ENCODE measurements around the gene MYL6B.

MYL6B gene

GRCh38 chr12:56188131-56188777, 35.9 kb downstream of the MYL6B start:
- H3K4me1 ChIP-seq (ENCODE audit: low read depth, poor library complexity, severe bottlenecking) = peaks cover 48% of the 10 kb centered on the region
- peak overlapping the region; percentile 41; the same call in 1 of the 2 replicates for H2AFZ ChIP-seq (ENCODE audit: low read depth)
- peak overlapping the region; percentile 51 for H3K9ac ChIP-seq
- no peaks in the 10 kb centered on the region for H4K20me1 ChIP-seq (ENCODE audit: insufficient read depth)
- no peaks in the 10 kb centered on the region for H3K27me3 ChIP-seq (ENCODE audit: insufficient read depth, low read depth)
- H3K27ac ChIP-seq = peak overlapping the region; percentile 12; the same call in 1 of the 2 replicates
- H3K79me2 ChIP-seq (ENCODE audit: insufficient read depth, low read depth) = peaks cover 34% of the 10 kb centered on the region
- H3K4me2 ChIP-seq = peak overlapping the region; percentile 79
- TF ChIP-seq CTCF (conservative IDR thresholded peaks at IDR 0.05; ENCODE audit: low read depth, low read length) = no peak
- H3K36me3 ChIP-seq (ENCODE audit: insufficient read depth) = peaks cover 12% of the 10 kb centered on the region; the same call in 1 of the 2 replicates
- H3K4me3 ChIP-seq (IDR thresholded peaks at IDR 0.05; ENCODE audit: insufficient read depth, low read depth, low read length) = peak overlapping the region; percentile 86

GRCh38 chr12:56188778-56189098, 36.4 kb downstream of the MYL6B start:
- Histone ChIP-seq H4K20me1 (ENCODE audit: insufficient read depth) (no peaks in the 10 kb centered on the region), H3K9ac (peak overlapping the region; percentile 51), H3K4me2 (peak overlapping the region; percentile 79), H3K36me3 (ENCODE audit: insufficient read depth) (peaks cover 9% of the 10 kb centered on the region; the same call in 1 of the 2 replicates), H3K79me2 (ENCODE audit: insufficient read depth, low read depth) (peaks cover 34% of the 10 kb centered on the region), H3K4me3 (IDR thresholded peaks at IDR 0.05; ENCODE audit: insufficient read depth, low read depth, low read length) (peak overlapping the region; percentile 86), H3K27me3 (ENCODE audit: insufficient read depth, low read depth) (no peaks in the 10 kb centered on the region), H2AFZ (ENCODE audit: low read depth) (peak overlapping the region; percentile 41), H3K27ac (peak overlapping the region; percentile 12; the same call in 1 of the 2 replicates), H3K4me1 (ENCODE audit: low read depth, poor library complexity, severe bottlenecking) (peaks cover 49% of the 10 kb centered on the region)
- TF ChIP-seq CTCF (conservative IDR thresholded peaks at IDR 0.05; ENCODE audit: low read depth, low read length) = no peak

GRCh38 chr12:56189099-56189917, 36.9 kb downstream of the MYL6B start, which contains the start of gene SMARCC2:
TSS of gene SMARCC2 (minus strand) at chr12:56189483. CDS start at chr12:56189461, 22 bp downstream.
- TF ChIP-seq CTCF (conservative IDR thresholded peaks at IDR 0.05; ENCODE audit: low read depth, low read length) = peak; percentile 94
- Histone ChIP-seq H3K79me2 (ENCODE audit: insufficient read depth, low read depth) (peaks cover 34% of the 10 kb centered on the region), H3K36me3 (ENCODE audit: insufficient read depth) (peaks cover 3% of the 10 kb centered on the region; the same call in 1 of the 2 replicates), H2AFZ (ENCODE audit: low read depth) (peak within 1 kb of the TSS; percentile 82), H3K27me3 (ENCODE audit: insufficient read depth, low read depth) (no peaks in the 10 kb centered on the region), H3K27ac (peak within 1 kb of the TSS; percentile 65), H3K9ac (peak within 1 kb of the TSS; percentile 56), H3K4me3 (IDR thresholded peaks at IDR 0.05; ENCODE audit: insufficient read depth, low read depth, low read length) (peak within 1 kb of the TSS; percentile 86), H3K4me1 (ENCODE audit: low read depth, poor library complexity, severe bottlenecking) (peaks cover 44% of the 10 kb centered on the region), H3K4me2 (peak within 1 kb of the TSS; percentile 79), H4K20me1 (ENCODE audit: insufficient read depth) (no peaks in the 10 kb centered on the region)

- Histone ChIP-seq H2AFZ (ENCODE audit: low read depth) (peak overlapping the region; percentile 82), H3K36me3 (ENCODE audit: insufficient read depth) (no peaks in the 10 kb centered on the region; the same call in 1 of the 2 replicates), H4K20me1 (ENCODE audit: insufficient read depth) (no peaks in the 10 kb centered on the region), H3K4me2 (peak overlapping the region; percentile 74), H3K4me3 (IDR thresholded peaks at IDR 0.05; ENCODE audit: insufficient read depth, low read depth, low read length) (peak overlapping the region; percentile 61), H3K27me3 (ENCODE audit: insufficient read depth, low read depth) (no peaks in the 10 kb centered on the region), H3K27ac (peak overlapping the region; percentile 65), H3K79me2 (ENCODE audit: insufficient read depth, low read depth) (peaks cover 34% of the 10 kb centered on the region), H3K4me1 (ENCODE audit: low read depth, poor library complexity, severe bottlenecking) (peaks cover 42% of the 10 kb centered on the region), H3K9ac (peak overlapping the region; percentile 56)
- TF ChIP-seq CTCF (conservative IDR thresholded peaks at IDR 0.05; ENCODE audit: low read depth, low read length) = peak; percentile 78
Observed at GRCh38 chr12:56189918-56190694, 37.7 kb downstream of the MYL6B start.

All from KMS-11 (cell line).